Loucy (cell line): ENCODE data around the gene ADCY10.

Source experiments
- EZH2phosphoT487 ChIP-seq: fragments of 200-600 bp; IDR thresholded peaks from 2 replicates; pipeline ENCODE4 v1.6.1; 2018; ENCODE audit warnings: antibody characterized with exemption, mild to moderate bottlenecking, moderate library complexity, borderline replicate concordance
- TF ChIP-seq, protein P1 (sequence below): fragments of 200-600 bp; sonication (generic); conservative IDR thresholded peaks from 2 replicates; pipeline ENCODE4 v1.5.1; 2014; ENCODE audit warnings: mild to moderate bottlenecking, antibody characterized with exemption, low read length

- TF ChIP-seq, protein P1, sequence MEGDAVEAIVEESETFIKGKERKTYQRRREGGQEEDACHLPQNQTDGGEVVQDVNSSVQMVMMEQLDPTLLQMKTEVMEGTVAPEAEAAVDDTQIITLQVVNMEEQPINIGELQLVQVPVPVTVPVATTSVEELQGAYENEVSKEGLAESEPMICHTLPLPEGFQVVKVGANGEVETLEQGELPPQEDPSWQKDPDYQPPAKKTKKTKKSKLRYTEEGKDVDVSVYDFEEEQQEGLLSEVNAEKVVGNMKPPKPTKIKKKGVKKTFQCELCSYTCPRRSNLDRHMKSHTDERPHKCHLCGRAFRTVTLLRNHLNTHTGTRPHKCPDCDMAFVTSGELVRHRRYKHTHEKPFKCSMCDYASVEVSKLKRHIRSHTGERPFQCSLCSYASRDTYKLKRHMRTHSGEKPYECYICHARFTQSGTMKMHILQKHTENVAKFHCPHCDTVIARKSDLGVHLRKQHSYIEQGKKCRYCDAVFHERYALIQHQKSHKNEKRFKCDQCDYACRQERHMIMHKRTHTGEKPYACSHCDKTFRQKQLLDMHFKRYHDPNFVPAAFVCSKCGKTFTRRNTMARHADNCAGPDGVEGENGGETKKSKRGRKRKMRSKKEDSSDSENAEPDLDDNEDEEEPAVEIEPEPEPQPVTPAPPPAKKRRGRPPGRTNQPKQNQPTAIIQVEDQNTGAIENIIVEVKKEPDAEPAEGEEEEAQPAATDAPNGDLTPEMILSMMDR = no peak
- no peak for TF ChIP-seq EZH2phosphoT487
These were observed 147.4 kb downstream of the ADCY10 start for GRCh38 chr1:167766538-167766937.
